ENCODE measurements around the gene PRODH2. TPM values are rescaled to one million over a fixed set of nuclear protein-coding genes. Genes with fewer than 3 reads are reported as not detected.

Gene PRODH2
- total and polyA plus RNA-seq, 5 donors from 2014 or later = not detected

GRCh38 chr19:35786299-35787160 is 26.1 kb downstream of the PRODH2 start:
- no peaks in the 10 kb centered on the region for H3K4me1 ChIP-seq (ENCODE audit: control insufficient read depth, insufficient read depth, low read length, poor library complexity, severe bottlenecking)
- H3K4me3 ChIP-seq (ENCODE audit: low read depth, low read length) = no peak overlapping the region
- Mint-ChIP-seq H3K27me3 (no peaks in the 10 kb centered on the region), H3K4me3 (no peak overlapping the region), H3K27ac (no peak overlapping the region), H3K36me3 (peaks cover 9% of the 10 kb centered on the region), H3K4me1 (peaks cover 0 to 3% (median 0%) of the 10 kb centered on the region in 4 donors), H3K9me3 (no peaks in the 10 kb centered on the region)
- H3K27ac ChIP-seq (ENCODE audit: insufficient read depth, low read length, poor library complexity, severe bottlenecking) = no peak overlapping the region
- DNase-seq (no peak), ATAC-seq (ENCODE audit: low read depth in 2 of 2) (no peak)
- no peaks in the 10 kb centered on the region for H3K9me3 ChIP-seq (ENCODE audit: control insufficient read depth in 2 of 2, low read length in 2 of 2)
- peaks cover 3% of the 10 kb centered on the region for H3K36me3 ChIP-seq (ENCODE audit: control insufficient read depth, insufficient read depth, low read length)
- no peaks in the 10 kb centered on the region for H3K27me3 ChIP-seq (ENCODE audit: control insufficient read depth, insufficient read depth, low read length)

- Histone ChIP-seq H3K36me3 (ENCODE audit: control insufficient read depth, insufficient read depth, low read length) (peaks cover 3% of the 10 kb centered on the region), H3K4me1 (ENCODE audit: control insufficient read depth, insufficient read depth, low read length, poor library complexity, severe bottlenecking) (no peaks in the 10 kb centered on the region), H3K27ac (ENCODE audit: insufficient read depth, low read length, poor library complexity, severe bottlenecking) (no peak overlapping the region), H3K4me3 (ENCODE audit: low read depth, low read length) (no peak overlapping the region), H3K9me3 (ENCODE audit: control insufficient read depth in 2 of 2, low read length in 2 of 2) (no peaks in the 10 kb centered on the region), H3K27me3 (ENCODE audit: control insufficient read depth, insufficient read depth, low read length) (no peaks in the 10 kb centered on the region)
- no peak overlapping the region for H3K27ac Mint-ChIP-seq
- no peak overlapping the region for H3K4me3 Mint-ChIP-seq
- H3K27me3 Mint-ChIP-seq = no peaks in the 10 kb centered on the region
- H3K9me3 Mint-ChIP-seq = no peaks in the 10 kb centered on the region
- peaks cover 14% of the 10 kb centered on the region for H3K36me3 Mint-ChIP-seq
- peaks cover 0 to 3% (median 0%) of the 10 kb centered on the region in 4 donors for H3K4me1 Mint-ChIP-seq
- no peak for DNase-seq
- no peak for ATAC-seq (ENCODE audit: low read depth in 2 of 2)
Measured at GRCh38 chr19:35785339-35785627, 27.4 kb downstream of the PRODH2 start.

GRCh38 chr19:35784503-35785338 is 27.9 kb downstream of the PRODH2 start:
- no peak overlapping the region for H3K4me3 Mint-ChIP-seq
- no peaks in the 10 kb centered on the region for H3K27me3 ChIP-seq (ENCODE audit: control insufficient read depth, insufficient read depth, low read length)
- no peaks in the 10 kb centered on the region for H3K27me3 Mint-ChIP-seq
- H3K4me1 ChIP-seq (ENCODE audit: control insufficient read depth, insufficient read depth, low read length, poor library complexity, severe bottlenecking) = no peaks in the 10 kb centered on the region
- DNase-seq (no peak), ATAC-seq (ENCODE audit: low read depth in 2 of 2) (no peak)
- H3K36me3 ChIP-seq (ENCODE audit: control insufficient read depth, insufficient read depth, low read length) = peaks cover 3% of the 10 kb centered on the region
- no peak overlapping the region for H3K27ac ChIP-seq (ENCODE audit: insufficient read depth, low read length, poor library complexity, severe bottlenecking)
- no peaks in the 10 kb centered on the region for H3K9me3 ChIP-seq (ENCODE audit: control insufficient read depth in 2 of 2, low read length in 2 of 2)
- no peaks in the 10 kb centered on the region for H3K9me3 Mint-ChIP-seq
- peaks cover 14% of the 10 kb centered on the region for H3K36me3 Mint-ChIP-seq
- no peak overlapping the region for H3K27ac Mint-ChIP-seq
- peaks cover 0 to 3% (median 0%) of the 10 kb centered on the region in 4 donors for H3K4me1 Mint-ChIP-seq
- no peak overlapping the region for H3K4me3 ChIP-seq (ENCODE audit: low read depth, low read length)

GRCh38 chr19:35783469-35784434 is 28.9 kb downstream of the PRODH2 start:
- Histone ChIP-seq H3K4me1 (ENCODE audit: control insufficient read depth, insufficient read depth, low read length, poor library complexity, severe bottlenecking) (no peaks in the 10 kb centered on the region), H3K36me3 (ENCODE audit: control insufficient read depth, insufficient read depth, low read length) (peaks cover 3% of the 10 kb centered on the region), H3K27me3 (ENCODE audit: control insufficient read depth, insufficient read depth, low read length) (no peaks in the 10 kb centered on the region), H3K27ac (ENCODE audit: insufficient read depth, low read length, poor library complexity, severe bottlenecking) (no peak overlapping the region), H3K4me3 (ENCODE audit: low read depth, low read length) (no peak overlapping the region), H3K9me3 (ENCODE audit: control insufficient read depth in 2 of 2, low read length in 2 of 2) (no peaks in the 10 kb centered on the region)
- ATAC-seq (ENCODE audit: low read depth in 2 of 2) = no peak
- H3K9me3 Mint-ChIP-seq = no peaks in the 10 kb centered on the region
- peaks cover 19% of the 10 kb centered on the region for H3K36me3 Mint-ChIP-seq
- no peaks in the 10 kb centered on the region for H3K27me3 Mint-ChIP-seq
- no peak overlapping the region for H3K27ac Mint-ChIP-seq
- H3K4me1 Mint-ChIP-seq = peaks cover 0 to 3% (median 0%) of the 10 kb centered on the region in 4 donors
- no peak overlapping the region for H3K4me3 Mint-ChIP-seq
- no peak for DNase-seq

GRCh38 chr19:35782589-35782988 is 30.1 kb downstream of the PRODH2 start:
- peaks cover 0 to 6% (median 0%) of the 10 kb centered on the region in 4 donors for H3K4me1 Mint-ChIP-seq
- ATAC-seq (ENCODE audit: low read depth in 2 of 2) (no peak), DNase-seq (no peak)
- no peaks in the 10 kb centered on the region for H3K27me3 Mint-ChIP-seq
- H3K4me3 Mint-ChIP-seq = no peak overlapping the region
- no peak overlapping the region for H3K4me3 ChIP-seq (ENCODE audit: low read depth, low read length)
- H3K27ac Mint-ChIP-seq = peak overlapping the region in 1 of 3 donors; percentile 31
- peaks cover 19% of the 10 kb centered on the region for H3K36me3 Mint-ChIP-seq
- no peaks in the 10 kb centered on the region for H3K9me3 Mint-ChIP-seq
- no peaks in the 10 kb centered on the region for H3K4me1 ChIP-seq (ENCODE audit: control insufficient read depth, insufficient read depth, low read length, poor library complexity, severe bottlenecking)
- no peaks in the 10 kb centered on the region for H3K27me3 ChIP-seq (ENCODE audit: control insufficient read depth, insufficient read depth, low read length)
- no peaks in the 10 kb centered on the region for H3K9me3 ChIP-seq (ENCODE audit: control insufficient read depth in 2 of 2, low read length in 2 of 2)
- peaks cover 3% of the 10 kb centered on the region for H3K36me3 ChIP-seq (ENCODE audit: control insufficient read depth, insufficient read depth, low read length)
- no peak overlapping the region for H3K27ac ChIP-seq (ENCODE audit: insufficient read depth, low read length, poor library complexity, severe bottlenecking)

- H3K4me1 ChIP-seq (ENCODE audit: control insufficient read depth, insufficient read depth, low read length, poor library complexity, severe bottlenecking) = no peaks in the 10 kb centered on the region
- DNase-seq (no peak), ATAC-seq (ENCODE audit: low read depth in 2 of 2) (no peak)
- Mint-ChIP-seq H3K27ac (no peak overlapping the region), H3K4me3 (no peak overlapping the region), H3K9me3 (no peaks in the 10 kb centered on the region), H3K27me3 (no peaks in the 10 kb centered on the region), H3K4me1 (peaks cover 0 to 12% (median 4%) of the 10 kb centered on the region in 4 donors), H3K36me3 (peaks cover 19% of the 10 kb centered on the region)
- no peak overlapping the region for H3K27ac ChIP-seq (ENCODE audit: insufficient read depth, low read length, poor library complexity, severe bottlenecking)
- H3K36me3 ChIP-seq (ENCODE audit: control insufficient read depth, insufficient read depth, low read length) = peaks cover 3% of the 10 kb centered on the region
- no peaks in the 10 kb centered on the region for H3K9me3 ChIP-seq (ENCODE audit: control insufficient read depth in 2 of 2, low read length in 2 of 2)
- H3K27me3 ChIP-seq (ENCODE audit: control insufficient read depth, insufficient read depth, low read length) = no peaks in the 10 kb centered on the region
- H3K4me3 ChIP-seq (ENCODE audit: low read depth, low read length) = no peak overlapping the region
Measured at GRCh38 chr19:35781650-35782049, 31.0 kb downstream of the PRODH2 start.

GRCh38 chr19:35780717-35781116 is 31.9 kb downstream of the PRODH2 start:
- Histone ChIP-seq H3K4me1 (ENCODE audit: control insufficient read depth, insufficient read depth, low read length, poor library complexity, severe bottlenecking) (peaks cover 8% of the 10 kb centered on the region), H3K27ac (ENCODE audit: insufficient read depth, low read length, poor library complexity, severe bottlenecking) (no peak overlapping the region), H3K27me3 (ENCODE audit: control insufficient read depth, insufficient read depth, low read length) (no peaks in the 10 kb centered on the region), H3K36me3 (ENCODE audit: control insufficient read depth, insufficient read depth, low read length) (peaks cover 3% of the 10 kb centered on the region), H3K9me3 (ENCODE audit: control insufficient read depth in 2 of 2, low read length in 2 of 2) (no peaks in the 10 kb centered on the region), H3K4me3 (ENCODE audit: low read depth, low read length) (no peak overlapping the region)
- Mint-ChIP-seq H3K27me3 (no peaks in the 10 kb centered on the region), H3K9me3 (no peaks in the 10 kb centered on the region), H3K27ac (no peak overlapping the region), H3K4me3 (no peak overlapping the region), H3K36me3 (peaks cover 19% of the 10 kb centered on the region), H3K4me1 (peaks cover 0 to 20% (median 7%) of the 10 kb centered on the region in 4 donors)
- DNase-seq = no peak
- no peak for ATAC-seq (ENCODE audit: low read depth in 2 of 2)

Data from CD4-positive, CD25-positive, alpha-beta regulatory T cell (primary cell).